ENCODE data around the gene ALAS1. TPM values are rescaled to one million over a fixed set of nuclear protein-coding genes. Genes with fewer than 3 reads are reported as not detected.
A peak's percentile ranks its signal among the peaks of the same experiment; 100 is the strongest.

The ALAS1 gene
- total and polyA plus RNA-seq, 2 of the 13 experiments (the other 11 are each of a cell fraction or from before 2014, with no cell fraction given): 36.0 to 43.2 TPM

- TF ChIP-seq ZNF710 (CRISPR knock-in tag; IDR thresholded peaks at IDR 0.05; ENCODE audit: borderline replicate concordance) (no peak), ZNF317 (CRISPR knock-in tag; IDR thresholded peaks at IDR 0.05) (0 out of 2 replicates have a peak, but pooled peaks have one; percentile 32), ZNF614 (CRISPR knock-in tag; IDR thresholded peaks at IDR 0.05; ENCODE audit: borderline replicate concordance) (no peak; the same call in 1 of the 2 replicates), HOXA5 (CRISPR knock-in tag; IDR thresholded peaks at IDR 0.05) (peak; percentile 58; the same call in 1 of the 2 replicates), ZNF83 (CRISPR knock-in tag; IDR thresholded peaks at IDR 0.05; ENCODE audit: borderline replicate concordance) (0 out of 2 replicates have a peak, but pooled peaks have one; percentile 7), GABPA (IDR thresholded peaks at IDR 0.05; ENCODE audit: low read depth, low read length) (no peak), GABPA (CRISPR knock-in tag; IDR thresholded peaks at IDR 0.05; ENCODE audit: low read depth) (no peak), CREBL2 (CRISPR knock-in tag; IDR thresholded peaks at IDR 0.05; ENCODE audit: borderline replicate concordance) (peak; percentile 66; the same call in 1 of the 2 replicates), HNRNPUL1 (IDR thresholded peaks at IDR 0.05; ENCODE audit: low read depth, low read length) (no peak), MATR3 (CRISPR knock-in tag; IDR thresholded peaks at IDR 0.05) (no peak), BCL3 (CRISPR knock-in tag; IDR thresholded peaks at IDR 0.05) (0 out of 2 replicates have a peak, but pooled peaks have one; percentile 62), SIN3A (IDR thresholded peaks at IDR 0.05; ENCODE audit: borderline replicate concordance, low read depth, low read length) (no peak; the same call in 1 of the 2 replicates), ZMYM2 (CRISPR knock-in tag; IDR thresholded peaks at IDR 0.05) (0 out of 2 replicates have a peak, but pooled peaks have one; percentile 13), ZNF782 (CRISPR knock-in tag; IDR thresholded peaks at IDR 0.05; ENCODE audit: borderline replicate concordance) (peak; percentile 55; the same call in 1 of the 2 replicates), GABPB1 (CRISPR knock-in tag; IDR thresholded peaks at IDR 0.05) (peak; percentile 65; the same call in 1 of the 2 replicates), ZNF780A (CRISPR knock-in tag; IDR thresholded peaks at IDR 0.05) (no peak; the same call in 1 of the 2 replicates), ZNF143 (CRISPR knock-in tag; IDR thresholded peaks at IDR 0.05) (0 out of 2 replicates have a peak, but pooled peaks have one; percentile 34), ZBTB39 (CRISPR knock-in tag; IDR thresholded peaks at IDR 0.05) (no peak), NFKBIZ (CRISPR knock-in tag; IDR thresholded peaks at IDR 0.05) (0 out of 2 replicates have a peak, but pooled peaks have one; percentile 17), GPN1 (CRISPR knock-in tag; IDR thresholded peaks at IDR 0.05; ENCODE audit: borderline replicate concordance) (no peak), ZNF326 (CRISPR knock-in tag; IDR thresholded peaks at IDR 0.05; ENCODE audit: borderline replicate concordance) (no peak), ZNF20 (CRISPR knock-in tag; IDR thresholded peaks at IDR 0.05) (no peak), TCF7L2 (IDR thresholded peaks at IDR 0.05; ENCODE audit: low read depth, low read length) (no peak)
Observed at GRCh38 chr3:52238761-52239701, 41.1 kb downstream of the ALAS1 start, which contains the start of gene TWF2 (continued).

Measured in HepG2 (cell line).